KMS-11 (cell line): ENCODE results near the gene PAPSS2.

ENCODE experiments used
- H2AFZ ChIP-seq: fragments of 200-600 bp; sonication (generic); 2 replicates; pipeline ENCODE4 v1.6.1; 2016; ENCODE audit warnings: antibody characterized with exemption, mixed run types, low read depth
- H3K27ac ChIP-seq: fragments of 200-600 bp; sonication (generic); 2 replicates; pipeline ENCODE4 v1.6.1; 2016; ENCODE audit warnings: mild to moderate bottlenecking, mixed run types
- H3K27me3 ChIP-seq: fragments of 200-600 bp; sonication (generic); 2 replicates; pipeline ENCODE4 v1.6.1; 2017; ENCODE audit warnings: mild to moderate bottlenecking, low read depth, mixed run types, moderate library complexity; ENCODE audit not compliant: insufficient read depth
- H3K36me3 ChIP-seq: fragments of 200-600 bp; sonication (generic); 2 replicates; pipeline ENCODE4 v1.6.1; 2017; ENCODE audit warnings: mild to moderate bottlenecking, mixed run types; ENCODE audit not compliant: insufficient read depth
- H3K4me1 ChIP-seq: fragments of 200-600 bp; sonication (generic); 2 replicates; pipeline ENCODE4 v1.6.1; 2016; ENCODE audit warnings: mild to moderate bottlenecking, low read depth, mixed run types; ENCODE audit not compliant: poor library complexity, severe bottlenecking
- H3K4me2 ChIP-seq: fragments of 200-600 bp; sonication (generic); 2 replicates; pipeline ENCODE4 v1.7.0; 2016; ENCODE audit warnings: mild to moderate bottlenecking, mixed run types
- H3K4me3 ChIP-seq: fragments of 200-600 bp; sonication (generic); IDR thresholded peaks from 2 replicates; pipeline ENCODE4 v1.6.1; 2017; ENCODE audit warnings: low read depth, low read length, mixed read lengths; ENCODE audit not compliant: insufficient read depth
- H3K79me2 ChIP-seq: fragments of 200-600 bp; sonication (generic); 2 replicates; pipeline ENCODE4 v1.6.1; 2016; ENCODE audit warnings: low read depth, mixed run types; ENCODE audit not compliant: insufficient read depth
- H3K9ac ChIP-seq: fragments of 200-600 bp; sonication (generic); 2 replicates; pipeline ENCODE4 v1.6.1; 2016; ENCODE audit warnings: mild to moderate bottlenecking, mixed run types
- H4K20me1 ChIP-seq: fragments of 200-600 bp; sonication (generic); 2 replicates; pipeline ENCODE4 v1.6.1; 2016; ENCODE audit warnings: mild to moderate bottlenecking, mixed run types; ENCODE audit not compliant: insufficient read depth
- CTCF ChIP-seq: fragments of 200-600 bp; sonication (generic); conservative IDR thresholded peaks from 2 replicates; pipeline ENCODE4 v1.6.1; 2017; ENCODE audit warnings: low read depth, mild to moderate bottlenecking, antibody characterized with exemption, low read length, moderate library complexity, mixed read lengths

Gene PAPSS2

DNA sequence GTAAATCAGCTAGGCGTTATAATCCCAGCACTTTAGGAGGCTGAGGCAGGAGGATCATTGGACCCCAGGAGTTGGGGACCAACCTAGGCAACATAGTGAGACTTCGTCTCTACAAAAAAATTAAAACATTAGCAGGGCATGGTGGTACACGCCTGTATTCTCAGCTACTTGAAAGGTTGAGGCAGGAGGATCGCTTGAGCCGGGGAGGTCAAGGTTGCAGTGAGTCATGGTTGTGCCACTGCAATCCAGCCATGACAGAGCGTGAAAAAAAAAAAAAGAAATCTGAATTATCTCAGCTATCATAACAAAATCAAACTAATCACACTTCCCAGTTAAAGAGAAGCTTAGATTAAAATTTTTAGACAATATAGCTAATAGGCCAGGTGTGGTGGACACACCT lies 123.0 kb downstream of the PAPSS2 start:
- Histone ChIP-seq H3K36me3 (no peaks in the 10 kb centered on the region), H2AFZ (no peak overlapping the region), H3K79me2 (no peaks in the 10 kb centered on the region), H4K20me1 (no peaks in the 10 kb centered on the region), H3K4me3 (no peak overlapping the region), H3K4me1 (no peaks in the 10 kb centered on the region), H3K27me3 (no peaks in the 10 kb centered on the region), H3K4me2 (no peak overlapping the region), H3K9ac (no peak overlapping the region), H3K27ac (no peak overlapping the region)
- no peak for TF ChIP-seq CTCF

GRCh38 chr10:87786421-87786820 lies 126.7 kb downstream of the PAPSS2 start:
- no peak overlapping the region for H3K27ac ChIP-seq
- H3K4me1 ChIP-seq = no peaks in the 10 kb centered on the region
- H3K79me2 ChIP-seq = no peaks in the 10 kb centered on the region
- no peak overlapping the region for H3K4me3 ChIP-seq
- H3K4me2 ChIP-seq = no peak overlapping the region
- H4K20me1 ChIP-seq = no peaks in the 10 kb centered on the region
- H3K36me3 ChIP-seq = peaks cover 4% of the 10 kb centered on the region; the same call in 1 of the 2 replicates
- H3K9ac ChIP-seq = no peak overlapping the region
- H3K27me3 ChIP-seq = no peaks in the 10 kb centered on the region
- H2AFZ ChIP-seq = no peak overlapping the region
- TF ChIP-seq CTCF = no peak

GRCh38 chr10:87790185-87790584 lies 130.5 kb downstream of the PAPSS2 start:
- Histone ChIP-seq H4K20me1 (no peaks in the 10 kb centered on the region), H3K4me2 (no peak overlapping the region), H3K4me3 (no peak overlapping the region), H3K9ac (no peak overlapping the region), H3K27me3 (no peaks in the 10 kb centered on the region), H3K4me1 (no peaks in the 10 kb centered on the region), H2AFZ (no peak overlapping the region), H3K27ac (no peak overlapping the region), H3K36me3 (peaks cover 9% of the 10 kb centered on the region; the same call in 1 of the 2 replicates), H3K79me2 (no peaks in the 10 kb centered on the region)
- TF ChIP-seq CTCF = no peak

DNA sequence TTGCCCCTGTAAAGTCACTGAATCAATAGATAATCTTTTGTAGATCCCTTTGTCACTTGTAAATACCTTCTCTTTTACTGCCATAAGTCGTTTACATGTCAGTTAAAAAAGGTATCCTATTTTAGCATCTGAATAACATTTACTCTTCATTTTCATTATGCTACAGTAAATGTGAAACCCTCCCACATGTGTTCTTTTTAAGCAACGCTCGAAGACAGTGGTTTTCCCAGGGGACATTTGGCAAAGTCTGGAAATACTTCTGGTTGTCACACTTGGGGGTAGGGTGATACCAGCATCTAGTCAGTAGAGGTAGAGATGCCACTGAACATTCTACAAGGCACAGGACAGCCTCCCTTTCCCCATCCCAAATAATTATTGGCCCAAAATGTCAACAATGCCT lies 134.6 kb downstream of the PAPSS2 start:
- H3K36me3 ChIP-seq = peaks cover 9% of the 10 kb centered on the region; the same call in 1 of the 2 replicates
- peaks cover 3% of the 10 kb centered on the region; the same call in 1 of the 2 replicates for H3K79me2 ChIP-seq

More for the DNA sequence above, 134.6 kb downstream of the PAPSS2 start:
- no peak overlapping the region for H3K4me3 ChIP-seq
- H4K20me1 ChIP-seq = no peaks in the 10 kb centered on the region
- no peak overlapping the region for H2AFZ ChIP-seq
- H3K9ac ChIP-seq = no peak overlapping the region
- no peaks in the 10 kb centered on the region for H3K4me1 ChIP-seq
- TF ChIP-seq CTCF = no peak
- no peak overlapping the region for H3K27ac ChIP-seq
- H3K27me3 ChIP-seq = no peaks in the 10 kb centered on the region
- H3K4me2 ChIP-seq = no peak overlapping the region
